ENCODE measurements around the gene PCYT2. TPM values are rescaled to one million over a fixed set of nuclear protein-coding genes. Genes with fewer than 3 reads are reported as not detected.

The PCYT2 gene
- total and polyA plus RNA-seq, 9 of the 15 experiments (the other 6 are each of a cell fraction or from before 2014, with no cell fraction given): 0.92 to 134 (median 82.5) TPM

DNA sequence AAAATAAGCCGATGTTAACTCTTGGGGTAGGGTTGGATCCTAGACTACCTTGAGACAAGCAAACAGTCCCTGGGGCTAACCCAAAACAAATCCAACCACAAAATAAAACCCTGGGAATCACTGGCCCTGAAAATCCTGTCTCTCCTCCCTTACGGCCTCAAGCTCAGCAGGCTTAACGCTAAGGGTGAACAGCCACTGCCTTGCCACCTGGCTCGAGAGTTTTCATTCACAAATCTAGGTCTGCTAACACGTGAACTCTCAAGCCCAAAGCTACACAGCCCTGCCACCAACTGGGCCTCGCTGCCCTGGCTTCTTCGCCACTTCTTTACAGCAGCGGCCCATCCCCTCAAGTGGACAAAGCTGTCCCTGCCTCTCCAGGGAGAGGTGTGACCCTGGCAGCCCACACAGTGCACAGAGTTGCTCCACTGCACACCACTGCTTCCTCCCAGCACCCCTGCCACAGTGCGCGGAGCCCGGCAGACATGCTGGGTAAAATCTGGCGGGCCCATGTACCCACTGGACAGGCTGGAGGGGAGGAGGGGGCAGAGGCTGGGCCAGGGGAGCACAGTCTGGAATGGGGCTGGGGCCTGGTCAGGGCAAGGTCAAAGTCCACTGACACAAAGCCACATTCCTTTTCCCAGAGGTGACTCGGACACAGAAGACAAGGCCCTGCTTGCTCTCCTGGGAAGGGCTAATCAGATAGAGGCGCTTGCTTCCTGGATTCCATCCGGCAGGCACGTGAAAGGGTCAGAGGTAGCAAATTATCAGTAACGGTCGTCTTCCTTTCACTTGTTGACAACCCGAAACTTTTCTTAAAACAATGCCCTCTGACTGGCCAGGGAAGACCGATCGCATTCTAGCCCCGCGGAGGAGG is 996 bp downstream of the PCYT2 start:
- H3K27ac ChIP-seq (ENCODE audit: extremely low read depth, low read depth, low read length): peak overlapping the region; percentile 78
- H2AFZ ChIP-seq (ENCODE audit: low read depth, low read length): no peak overlapping the region
- no peaks in the 10 kb centered on the region for H3K9me3 ChIP-seq (replicated peaks; ENCODE audit: control insufficient read depth, insufficient read depth, low read depth, low read length)
- peak overlapping the region; percentile 61 to 99 for H3K9ac ChIP-seq (ENCODE audit: insufficient read depth in 1 of 2, low read depth in 2 of 2, low read length in 2 of 2)
- ChIA-PET CTCF (ENCODE audit: low intra/inter-chr PET ratio) (interaction anchor here (0.6 kb wide), 2 partner anchors 44 to 280 kb away, joined by 3 to 4 read pairs; no protein-coding TSS in a partner anchor), POLR2A (interaction anchor here (0.6 to 5.4 kb wide), 7 partner anchors 11 to 188 kb away, joined by 3 to 46 read pairs (median 3); no protein-coding TSS in a partner anchor)
- intact Hi-C loops (cut with micrococcal nuclease): no loop called here
- peaks cover 31 to 93% of the 10 kb centered on the region in 2 experiments for H3K4me1 ChIP-seq (replicated peaks in 1 of 2; ENCODE audit: control insufficient read depth in 2 of 2, insufficient read depth in 2 of 2, low read length in 2 of 2)
- ATAC-seq (peak; percentile 5; the same call in 2 of the 3 replicates), FAIRE-seq (peak; percentile 90), DNase-seq (ENCODE audit: extremely low read depth in 1 of 4, low spot score in 3 of 4) (peak in 1 of 4 experiments; percentile 69)
- H3K79me2 ChIP-seq (ENCODE audit: control insufficient read depth, insufficient read depth, low read length): peaks cover 24% of the 10 kb centered on the region
- BruUV-seq (replicated peaks): no TSS peak
- H3K4me3 ChIP-seq: peak overlapping the region; percentile 93
- in situ Hi-C loops (cut with MboI): no loop called here
- WGBS (ENCODE audit: insufficient coverage, low coverage, missing lambda C conversion rate): 15% methylated on average over 21 of the region's 23 CpGs
- H4K20me1 ChIP-seq (replicated peaks; ENCODE audit: control insufficient read depth, insufficient read depth, low read length): peaks cover 14% of the 10 kb centered on the region
- H3K27me3 ChIP-seq (ENCODE audit: control insufficient read depth in 2 of 2, insufficient read depth in 2 of 2, low read length in 2 of 2): no peaks in the 10 kb centered on the region
- H3K36me3 ChIP-seq (ENCODE audit: control insufficient read depth, insufficient read depth, low read length): peaks cover 84% of the 10 kb centered on the region; the same call in 2 of the 3 replicates
- peak overlapping the region; percentile 82 for H3K4me2 ChIP-seq (ENCODE audit: insufficient read depth, low read length)
- H3K9me1 ChIP-seq (ENCODE audit: control insufficient read depth, insufficient read depth, low read length): peaks cover 6% of the 10 kb centered on the region
- peak; percentile 0; the same call in 1 of the 2 replicates for TF ChIP-seq RBFOX2 (IDR thresholded peaks at IDR 0.05; ENCODE audit: low read depth, low read length)
- TF ChIP-seq ZC3H11A (IDR thresholded peaks at IDR 0.05; ENCODE audit: low read depth, low read length): no peak
- TF ChIP-seq, protein P1, sequence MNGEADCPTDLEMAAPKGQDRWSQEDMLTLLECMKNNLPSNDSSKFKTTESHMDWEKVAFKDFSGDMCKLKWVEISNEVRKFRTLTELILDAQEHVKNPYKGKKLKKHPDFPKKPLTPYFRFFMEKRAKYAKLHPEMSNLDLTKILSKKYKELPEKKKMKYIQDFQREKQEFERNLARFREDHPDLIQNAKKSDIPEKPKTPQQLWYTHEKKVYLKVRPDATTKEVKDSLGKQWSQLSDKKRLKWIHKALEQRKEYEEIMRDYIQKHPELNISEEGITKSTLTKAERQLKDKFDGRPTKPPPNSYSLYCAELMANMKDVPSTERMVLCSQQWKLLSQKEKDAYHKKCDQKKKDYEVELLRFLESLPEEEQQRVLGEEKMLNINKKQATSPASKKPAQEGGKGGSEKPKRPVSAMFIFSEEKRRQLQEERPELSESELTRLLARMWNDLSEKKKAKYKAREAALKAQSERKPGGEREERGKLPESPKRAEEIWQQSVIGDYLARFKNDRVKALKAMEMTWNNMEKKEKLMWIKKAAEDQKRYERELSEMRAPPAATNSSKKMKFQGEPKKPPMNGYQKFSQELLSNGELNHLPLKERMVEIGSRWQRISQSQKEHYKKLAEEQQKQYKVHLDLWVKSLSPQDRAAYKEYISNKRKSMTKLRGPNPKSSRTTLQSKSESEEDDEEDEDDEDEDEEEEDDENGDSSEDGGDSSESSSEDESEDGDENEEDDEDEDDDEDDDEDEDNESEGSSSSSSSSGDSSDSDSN (IDR thresholded peaks at IDR 0.05; ENCODE audit: borderline replicate concordance in 1 of 2, low read depth in 2 of 2, low read length in 2 of 2): peak in 1 of 2 experiments; percentile 35; a peak in 1 of 4 replicates
- TF ChIP-seq DMBX1 (CRISPR knock-in tag; IDR thresholded peaks at IDR 0.05; ENCODE audit: borderline replicate concordance): peak; percentile 35; the same call in 1 of the 2 replicates
- TF ChIP-seq NR2C2 (CRISPR knock-in tag; IDR thresholded peaks at IDR 0.05): peak; percentile 17; the same call in 1 of the 2 replicates
- TF ChIP-seq NR2C2 (tag; IDR thresholded peaks at IDR 0.05): peak; percentile 95
- peak; percentile 64 for TF ChIP-seq ELF1 (tag; IDR thresholded peaks at IDR 0.05)
- TF ChIP-seq JUND (IDR thresholded peaks at IDR 0.05; ENCODE audit: borderline replicate concordance, low read depth, low read length): no peak; the same call in 1 of the 2 replicates
- peak; percentile 9; the same call in 1 of the 3 replicates for TF ChIP-seq JUND (tag; IDR thresholded peaks at IDR 0.05; ENCODE audit: borderline replicate concordance, low read depth, low read length)
- TF ChIP-seq HDAC2 (IDR thresholded peaks at IDR 0.05): peak; percentile 25; the same call in 1 of the 2 replicates
- TF ChIP-seq L3MBTL2 (IDR thresholded peaks at IDR 0.05): 0 out of 2 replicates have a peak, but pooled peaks have one; percentile 44
- peak in 1 of 2 experiments; percentile 42; a peak in 1 of 4 replicates for TF ChIP-seq FOXK2 (conservative IDR thresholded peaks at IDR 0.05 in 1 of 2, IDR thresholded peaks at IDR 0.05 in 1 of 2; ENCODE audit: low read depth in 2 of 2)
- no peak for TF ChIP-seq TCF7L2 (IDR thresholded peaks at IDR 0.05; ENCODE audit: low read depth, low read length)
- TF ChIP-seq MNT (conservative IDR thresholded peaks at IDR 0.05): peak; percentile 67 to 74
- no peak for TF ChIP-seq ELK1 (CRISPR knock-in tag; IDR thresholded peaks at IDR 0.05)
